AG04450 (cell line): Measurements from ENCODE around the gene PLAGL1. TPM values are rescaled to one million over a fixed set of nuclear protein-coding genes. Genes with fewer than 3 reads are reported as not detected.

Experiments used
- CTCF ChIA-PET: fragments of 300-600, 350-600 bp; formaldehyde crosslinking; extraction: SDS; loops from one replicate; lab custom pipeline; 2022; ENCODE audit warnings: antibody characterized with exemption, inconsistent platforms; lab: Charles Lee
- POLR2A ChIA-PET: fragments of 350-600 bp; formaldehyde crosslinking; extraction: SDS; loops from one replicate; lab custom pipeline; 2021; ENCODE audit warnings: antibody characterized with exemption, inconsistent platforms; lab: Yijun Ruan, JAX
- DNase-seq: peaks from one replicate; pipeline ENCODE4 v3.0.0-alpha.2; 2011; ENCODE audit warnings: low read depth, low spot score
- H3K27ac ChIP-seq: one replicate; pipeline ENCODE4 v1.5.1; 2012; ENCODE audit warnings: low read depth, low read length, control low read depth
- H3K27me3 ChIP-seq: one replicate; pipeline ENCODE4 v1.6.0; 2012; ENCODE audit warnings: low read length; ENCODE audit not compliant: control insufficient read depth, insufficient read depth
- H3K4me3 ChIP-seq: 2 replicates; pipeline ENCODE4 v1.5.1; 2011; ENCODE audit warnings: mild to moderate bottlenecking, low read depth, low read length, control low read depth
- H3K9me3 ChIP-seq: 2 replicates; pipeline ENCODE4 v1.5.1; 2012; ENCODE audit warnings: low read length; ENCODE audit not compliant: control insufficient read depth, insufficient read depth
- polyA plus RNA-seq: library from polyadenylated mRNA; depleted of rRNA; stranded (reverse); fragments of >200 nt; gene quantifications from 2 replicates; pipeline ENCODE4 v1.2.3, GENCODE V29; 2011
- TF ChIP-seq, protein P1 (sequence below): IDR thresholded peaks from 2 replicates; pipeline ENCODE4 v1.5.1; 2011; ENCODE audit warnings: low read depth, low read length, control low read depth, inconsistent platforms

The PLAGL1 gene
- polyA plus RNA-seq, 1 experiment, result 31.6 TPM

DNA sequence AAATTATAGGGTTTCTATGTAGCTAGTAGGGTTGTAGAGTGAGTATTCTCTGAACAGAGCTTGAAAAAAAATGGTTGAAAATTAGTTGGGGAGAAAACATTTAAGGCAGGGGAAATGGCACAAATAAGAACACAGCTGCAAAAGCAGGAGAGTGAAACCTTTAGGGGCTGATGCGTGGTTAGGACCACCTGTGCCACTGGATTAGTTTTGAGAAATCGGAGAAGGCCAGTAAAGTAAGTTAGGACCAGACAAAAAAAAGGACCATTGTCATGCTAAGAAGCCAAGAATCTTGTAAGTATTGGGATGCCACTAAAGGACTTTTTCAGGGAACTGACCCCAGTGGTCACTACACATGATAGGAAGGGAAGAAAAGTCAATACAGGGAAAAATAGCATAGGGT, 9.4 kb downstream of the PLAGL1 start:
- Histone ChIP-seq H3K27me3 (no peaks in the 10 kb centered on the region), H3K27ac (no peak overlapping the region), H3K9me3 (no peaks in the 10 kb centered on the region), H3K4me3 (no peak overlapping the region)
- DNase-seq, result no peak
- CTCF ChIA-PET, result interaction anchor here (1.0 to 1.5 kb wide), 2 partner anchors 15 to 423 kb away, joined by 4 to 5 read pairs; no protein-coding TSS in a partner anchor
- POLR2A ChIA-PET, result no interaction called here
- TF ChIP-seq, protein P1, sequence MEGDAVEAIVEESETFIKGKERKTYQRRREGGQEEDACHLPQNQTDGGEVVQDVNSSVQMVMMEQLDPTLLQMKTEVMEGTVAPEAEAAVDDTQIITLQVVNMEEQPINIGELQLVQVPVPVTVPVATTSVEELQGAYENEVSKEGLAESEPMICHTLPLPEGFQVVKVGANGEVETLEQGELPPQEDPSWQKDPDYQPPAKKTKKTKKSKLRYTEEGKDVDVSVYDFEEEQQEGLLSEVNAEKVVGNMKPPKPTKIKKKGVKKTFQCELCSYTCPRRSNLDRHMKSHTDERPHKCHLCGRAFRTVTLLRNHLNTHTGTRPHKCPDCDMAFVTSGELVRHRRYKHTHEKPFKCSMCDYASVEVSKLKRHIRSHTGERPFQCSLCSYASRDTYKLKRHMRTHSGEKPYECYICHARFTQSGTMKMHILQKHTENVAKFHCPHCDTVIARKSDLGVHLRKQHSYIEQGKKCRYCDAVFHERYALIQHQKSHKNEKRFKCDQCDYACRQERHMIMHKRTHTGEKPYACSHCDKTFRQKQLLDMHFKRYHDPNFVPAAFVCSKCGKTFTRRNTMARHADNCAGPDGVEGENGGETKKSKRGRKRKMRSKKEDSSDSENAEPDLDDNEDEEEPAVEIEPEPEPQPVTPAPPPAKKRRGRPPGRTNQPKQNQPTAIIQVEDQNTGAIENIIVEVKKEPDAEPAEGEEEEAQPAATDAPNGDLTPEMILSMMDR, result no peak

DNA sequence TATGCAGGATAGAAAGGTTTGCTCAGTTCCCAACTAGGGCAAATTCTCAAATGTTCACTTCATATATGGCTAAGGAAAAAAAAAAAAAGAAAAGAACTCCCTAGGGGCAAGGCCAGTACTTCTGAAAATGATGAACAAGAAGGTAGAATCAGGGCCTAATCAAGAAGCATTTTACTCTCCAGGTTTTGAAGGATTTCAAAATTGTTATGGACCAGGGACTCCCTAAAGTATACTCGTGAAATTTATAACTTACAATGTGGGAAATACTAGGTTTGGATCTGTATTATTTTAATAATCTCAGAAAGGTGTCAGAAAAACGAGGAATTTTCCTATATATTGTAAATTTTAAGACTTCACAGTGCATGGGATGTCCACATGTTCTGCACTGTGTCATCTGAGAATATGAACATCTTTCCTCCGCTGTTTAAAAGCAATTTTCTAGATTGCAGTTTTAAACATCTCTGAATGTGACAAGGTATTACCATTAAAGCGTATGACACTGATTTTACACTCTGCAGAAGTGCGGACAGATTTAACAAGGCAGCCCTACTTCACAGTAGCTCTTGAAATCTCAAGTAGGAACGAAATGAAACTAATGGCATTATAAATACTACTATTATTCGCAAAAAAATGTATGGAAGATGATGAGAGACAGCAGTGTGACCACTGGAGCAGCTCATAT, 14.0 kb downstream of the PLAGL1 start:
- TF ChIP-seq, protein P1, result no peak
- H3K27ac ChIP-seq, result no peak overlapping the region
- no peak overlapping the region for H3K4me3 ChIP-seq
- H3K9me3 ChIP-seq, result no peaks in the 10 kb centered on the region
- DNase-seq, result no peak
- peaks cover 3% of the 10 kb centered on the region for H3K27me3 ChIP-seq
- CTCF ChIA-PET, result interaction anchor here (0.6 kb wide), 1 partner anchor 62 kb away, joined by 3 read pairs; no protein-coding TSS in a partner anchor
- POLR2A ChIA-PET, result no interaction called here

DNA sequence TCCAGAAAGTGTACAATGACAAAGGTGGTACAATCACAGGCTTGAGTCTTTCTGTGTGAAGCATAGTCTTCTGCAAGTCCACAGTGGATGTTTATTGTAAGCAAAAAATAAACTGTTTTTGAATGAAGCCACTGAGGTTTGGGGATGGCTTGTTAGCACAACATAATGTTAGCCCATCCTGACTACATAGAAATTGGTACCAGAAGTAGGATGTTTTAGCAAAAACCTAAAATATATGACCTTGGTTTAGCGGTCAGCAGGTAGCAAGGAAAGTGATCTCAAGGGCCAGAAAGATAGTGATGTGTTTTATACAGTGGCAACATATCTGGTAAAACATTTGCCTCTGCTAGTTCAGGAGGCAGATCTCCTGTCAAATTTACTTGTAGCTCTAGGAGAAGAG, 15.8 kb downstream of the PLAGL1 start:
- Histone ChIP-seq H3K27ac (no peak overlapping the region), H3K4me3 (no peak overlapping the region), H3K9me3 (no peaks in the 10 kb centered on the region), H3K27me3 (peaks cover 3% of the 10 kb centered on the region)
- CTCF ChIA-PET, result no interaction called here
- POLR2A ChIA-PET, result no interaction called here
- TF ChIP-seq, protein P1, result no peak
- no peak for DNase-seq

DNA sequence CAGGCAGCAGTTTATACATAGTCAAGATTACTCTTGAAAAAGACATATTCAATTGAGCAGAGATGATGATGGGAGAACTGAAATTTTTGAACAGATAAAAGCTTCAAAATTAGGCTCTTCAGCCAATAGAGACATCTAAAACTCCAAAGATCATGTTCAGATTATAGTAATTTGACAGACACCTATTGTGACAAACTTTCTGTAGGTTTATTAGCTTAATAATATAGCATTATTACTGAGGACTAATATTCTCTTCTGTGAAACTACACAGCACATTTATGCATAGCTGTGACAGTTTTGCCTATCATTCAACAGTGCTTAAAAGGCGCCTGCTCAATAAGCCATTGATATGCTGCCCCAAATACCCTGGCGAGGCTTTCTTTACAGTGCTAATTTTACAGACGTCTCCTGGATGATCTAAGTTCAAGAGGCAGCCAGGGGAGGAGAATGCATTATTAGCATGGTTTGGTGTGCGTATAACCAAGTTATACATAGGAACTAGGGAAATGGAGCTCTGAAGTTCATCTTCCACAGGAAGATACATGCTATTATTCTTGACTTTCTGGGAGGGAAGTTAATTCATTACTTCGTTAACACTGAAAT, 21.5 kb downstream of the PLAGL1 start:
- Histone ChIP-seq H3K27ac (no peak overlapping the region), H3K4me3 (no peak overlapping the region), H3K27me3 (peaks cover 3% of the 10 kb centered on the region), H3K9me3 (no peaks in the 10 kb centered on the region)
- TF ChIP-seq, protein P1, result no peak
- CTCF ChIA-PET, result interaction anchor here (1.0 to 1.5 kb wide), 2 partner anchors 10 to 13 kb away, joined by 3 read pairs; no protein-coding TSS in a partner anchor
- no peak for DNase-seq
- POLR2A ChIA-PET, result no interaction called here

DNA sequence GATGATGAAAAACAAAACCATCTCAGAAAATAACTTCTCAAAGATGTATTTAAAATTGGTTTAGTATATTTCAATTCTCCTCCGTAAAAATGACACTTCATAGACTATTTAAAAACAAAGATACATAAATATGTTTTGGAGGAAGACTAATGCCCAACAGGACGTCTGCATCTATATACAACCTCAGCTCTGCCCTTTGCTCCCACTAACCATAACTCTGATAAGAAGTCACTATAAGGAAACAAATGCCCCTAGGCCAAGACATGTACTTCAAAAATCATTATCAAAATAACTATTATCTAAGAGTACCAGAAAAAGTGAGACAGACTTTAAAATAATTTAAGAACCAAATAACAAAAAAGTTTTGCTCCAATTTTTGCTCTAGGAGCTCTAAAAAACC, 23.4 kb downstream of the PLAGL1 start:
- DNase-seq, result no peak
- no peak overlapping the region for H3K27ac ChIP-seq
- H3K4me3 ChIP-seq, result no peak overlapping the region
- CTCF ChIA-PET, result no interaction called here
- H3K9me3 ChIP-seq, result no peaks in the 10 kb centered on the region
- POLR2A ChIA-PET, result no interaction called here
- TF ChIP-seq, protein P1, result no peak
- H3K27me3 ChIP-seq, result peaks cover 3% of the 10 kb centered on the region
